ENCODE results near the gene SMG9.

Gene SMG9

GRCh38 chr19:43741075-43741825 is 13.5 kb downstream of the SMG9 start:
- no peak for TF ChIP-seq CTCF (IDR thresholded peaks at IDR 0.05; ENCODE audit: low read depth, low read length)
- DNase-seq (ENCODE audit: extremely low read depth, low read depth): no peak

- TF ChIP-seq CTCF (IDR thresholded peaks at IDR 0.05; ENCODE audit: low read depth, low read length): no peak
- DNase-seq (ENCODE audit: extremely low read depth, low read depth): no peak
These were observed 15.1 kb downstream of the SMG9 start for GRCh38 chr19:43739439-43740235.

GRCh38 chr19:43738780-43739211 is 16.0 kb downstream of the SMG9 start:
- no peak for TF ChIP-seq CTCF (IDR thresholded peaks at IDR 0.05; ENCODE audit: low read depth, low read length)
- DNase-seq (ENCODE audit: extremely low read depth, low read depth): no peak

- DNase-seq (ENCODE audit: extremely low read depth, low read depth): no peak
- TF ChIP-seq CTCF (IDR thresholded peaks at IDR 0.05; ENCODE audit: low read depth, low read length): no peak
These were observed 18.8 kb downstream of the SMG9 start for GRCh38 chr19:43735957-43736356.

- no peak for TF ChIP-seq CTCF (IDR thresholded peaks at IDR 0.05; ENCODE audit: low read depth, low read length)
- DNase-seq (ENCODE audit: extremely low read depth, low read depth): no peak
These were observed 19.7 kb downstream of the SMG9 start for GRCh38 chr19:43735013-43735412.

- TF ChIP-seq CTCF (IDR thresholded peaks at IDR 0.05; ENCODE audit: low read depth, low read length): no peak
- DNase-seq (ENCODE audit: extremely low read depth, low read depth): no peak
These were observed 22.9 kb downstream of the SMG9 start for GRCh38 chr19:43731846-43732245.

- TF ChIP-seq CTCF (IDR thresholded peaks at IDR 0.05; ENCODE audit: low read depth, low read length): no peak
- DNase-seq (ENCODE audit: extremely low read depth, low read depth): no peak
These were observed 23.4 kb downstream of the SMG9 start for GRCh38 chr19:43731346-43731745.

Data from AG09319 (cell line).